Naive thymus-derived CD4-positive, alpha-beta T cell (primary cell): ENCODE data around the gene KDM4B. TPM values are rescaled to one million over a fixed set of nuclear protein-coding genes. Genes with fewer than 3 reads are reported as not detected.
A peak's percentile ranks its signal among the peaks of the same experiment; 100 is the strongest.

Experiments
- ATAC-seq: fragments of 150-1000 bp; cut with Tn5 transposase; 2 replicates; pipeline ENCODE4 v1.10.0; 2021; ENCODE audit warnings: mild to moderate bottlenecking, moderate library complexity
- CTCF ChIA-PET: fragments of 350-600 bp; sonication (Branson Sonifier 250); formaldehyde crosslinking; loops from one replicate; lab custom pipeline; 2021; ENCODE audit warnings: antibody characterized with exemption; lab: Charles Lee
- POLR2A ChIA-PET: fragments of 350-600 bp; sonication (Branson Sonifier 250); formaldehyde crosslinking; loops from one replicate; lab custom pipeline; 2021; ENCODE audit warnings: antibody characterized with exemption, inconsistent platforms; lab: Charles Lee
- DNase-seq, 9 donors: peaks; one replicate each; pipeline versions ENCODE4 v3.0.0 to v3.0.0-alpha.2; 2020 to 2022; ENCODE audit warnings: mixed read lengths in 1 of 9
- H3K27ac ChIP-seq: one replicate; pipeline ENCODE4 v1.7.0; 2013; ENCODE audit warnings: mild to moderate bottlenecking, low read depth, low read length, moderate library complexity
- H3K27me3 ChIP-seq, 2 donors: one replicate each; pipeline ENCODE4 v1.7.0; 2013; ENCODE audit warnings: low read length in 2 of 2, mild to moderate bottlenecking in 2 of 2, moderate library complexity in 2 of 2; ENCODE audit not compliant: control insufficient read depth in 2 of 2, insufficient read depth in 2 of 2
- H3K36me3 ChIP-seq, 3 experiments: 1 replicate in 2 of 3; 2 replicates in 1 of 3; pipeline ENCODE4 v1.7.0; 2013; ENCODE audit warnings: low read length in 3 of 3, mild to moderate bottlenecking in 3 of 3, moderate library complexity in 1 of 3; ENCODE audit not compliant: insufficient read depth in 3 of 3, control insufficient read depth in 2 of 3
- H3K4me1 ChIP-seq, 2 donors: one replicate each; pipeline ENCODE4 v1.7.0; 2013; ENCODE audit warnings: low read length in 2 of 2, mild to moderate bottlenecking in 2 of 2, moderate library complexity in 1 of 2; ENCODE audit not compliant: control insufficient read depth in 2 of 2, insufficient read depth in 2 of 2
- H3K4me3 ChIP-seq: 2 replicates; pipeline ENCODE4 v1.7.0; 2013; ENCODE audit warnings: mild to moderate bottlenecking, low read length
- H3K9me3 ChIP-seq, 3 experiments: 1 replicate in 2 of 3; 2 replicates in 1 of 3; pipeline ENCODE4 v1.7.0; 2013; ENCODE audit warnings: low read length in 3 of 3; ENCODE audit not compliant: control insufficient read depth in 2 of 3
- H3K27ac Mint-ChIP-seq, 9 donors: one replicate each; pipeline ENCODE4 v1.8.0; 2020 to 2022; ENCODE audit warnings: mixed read lengths in 9 of 9, mild to moderate bottlenecking in 8 of 9, moderate library complexity in 5 of 9, inconsistent platforms in 2 of 9
- H3K27me3 Mint-ChIP-seq, 5 donors: one replicate each; pipeline ENCODE4 v1.8.0; 2021 to 2022; ENCODE audit warnings: mixed read lengths in 5 of 5, mild to moderate bottlenecking in 1 of 5
- H3K36me3 Mint-ChIP-seq, 5 donors: one replicate each; pipeline ENCODE4 v1.8.0; 2020 to 2022; ENCODE audit warnings: mixed read lengths in 5 of 5, mild to moderate bottlenecking in 3 of 5, inconsistent platforms in 1 of 5
- H3K4me1 Mint-ChIP-seq, 7 donors: one replicate each; pipeline ENCODE4 v1.8.0; 2020 to 2022; ENCODE audit warnings: mixed read lengths in 7 of 7, mild to moderate bottlenecking in 3 of 7, inconsistent platforms in 1 of 7
- H3K4me3 Mint-ChIP-seq, 10 donors: one replicate each; pipeline ENCODE4 v1.8.0; 2020 to 2022; ENCODE audit warnings: mild to moderate bottlenecking in 10 of 10, mixed read lengths in 10 of 10, moderate library complexity in 6 of 10, inconsistent platforms in 2 of 10
- H3K9me3 Mint-ChIP-seq, 11 donors: one replicate each; pipeline ENCODE4 v1.8.0; 2020 to 2022; ENCODE audit warnings: mixed read lengths in 11 of 11, mild to moderate bottlenecking in 4 of 11, inconsistent platforms in 1 of 11, moderate library complexity in 1 of 11
- intact Hi-C, 2 donors: fragments of 100-400 bp; cut with micrococcal nuclease; formaldehyde crosslinking; loops; one replicate each; pipeline ENCODE4 v1.15.1; 2023
- polyA plus RNA-seq, 2 donors: library from polyadenylated mRNA; unstranded; fragments of 300-500 nt; fragmentation: Illumina TruSeq; gene quantifications; one replicate each; pipeline ENCODE4 v1.2.3, GENCODE V29; 2021
- total RNA-seq, 6 experiments: library from RNA in 5 of 6; stranded (reverse) in 5 of 6; gene quantifications; 1 replicate in 5 of 6; 2 replicates in 1 of 6; pipeline ENCODE4 v1.2.3 and lab custom pipeline; 2021 to 2026

The KDM4B gene
- total and polyA plus RNA-seq, 7 experiments from 2014 or later: 8.1 to 78.0 (median 46.7) TPM

GRCh38 chr19:5017235-5017634 lies 48.3 kb downstream of the KDM4B start:
- Mint-ChIP-seq H3K27me3 (no peaks in the 10 kb centered on the region), H3K36me3 (peaks cover 0 to 4% (median 0%) of the 10 kb centered on the region in 5 donors), H3K4me3 (no peak overlapping the region), H3K27ac (no peak overlapping the region), H3K4me1 (peaks cover 0 to 7% (median 0%) of the 10 kb centered on the region in 7 donors), H3K9me3 (no peaks in the 10 kb centered on the region)
- POLR2A ChIA-PET: no interaction called here
- ATAC-seq (no peak), DNase-seq (no peak)
- CTCF ChIA-PET: interaction anchor here (0.6 to 1.0 kb wide), 3 partner anchors 13 to 208 kb away, joined by 3 to 4 read pairs (median 3); no protein-coding TSS in a partner anchor
- Histone ChIP-seq H3K27ac (no peak overlapping the region), H3K4me3 (no peak overlapping the region), H3K27me3 (no peaks in the 10 kb centered on the region), H3K9me3 (no peaks in the 10 kb centered on the region), H3K36me3 (peaks cover 0 to 32% (median 0%) of the 10 kb centered on the region in 3 experiments), H3K4me1 (no peaks in the 10 kb centered on the region)
- intact Hi-C loops: no loop called here

DNA sequence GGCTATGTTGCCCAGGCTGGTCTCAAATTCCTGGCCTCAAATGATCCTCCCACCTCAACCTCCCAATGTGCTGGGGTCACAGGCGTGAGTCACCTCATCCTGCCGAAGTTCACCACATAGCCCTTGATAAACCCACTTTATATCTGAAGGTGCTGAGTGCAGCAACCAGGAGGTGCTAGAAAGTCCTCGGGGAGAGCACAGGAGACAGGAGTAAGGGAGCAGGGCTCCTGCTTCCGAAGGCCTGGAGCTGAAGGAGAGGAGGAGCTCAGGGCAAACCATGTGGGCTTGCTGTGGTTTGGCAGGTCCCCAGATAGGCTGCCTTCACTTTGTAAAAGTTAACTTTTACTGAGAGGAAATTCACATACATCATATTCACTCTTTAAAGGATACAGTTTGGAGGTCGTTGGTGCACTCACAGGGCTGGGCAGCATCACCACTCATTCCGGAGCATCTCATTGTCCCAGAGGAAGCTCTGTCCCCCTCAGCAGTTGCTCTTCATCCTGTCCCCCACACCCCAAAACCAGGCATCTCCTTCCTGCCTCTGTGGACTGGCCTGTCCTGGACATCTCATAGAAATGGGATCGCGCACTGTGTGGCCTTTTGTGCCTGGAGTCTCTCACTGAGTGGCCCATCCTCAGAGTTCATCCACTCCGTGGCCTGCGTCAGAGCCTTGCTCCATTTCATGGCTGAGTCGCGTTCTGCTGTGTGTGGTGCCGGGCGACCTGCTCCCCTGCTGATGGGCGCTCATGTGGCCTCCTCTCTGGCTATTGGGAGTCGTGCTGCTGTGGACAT lies 49.5 kb downstream of the KDM4B start:
- no peaks in the 10 kb centered on the region for H3K9me3 Mint-ChIP-seq
- Histone ChIP-seq H3K4me3 (no peak overlapping the region), H3K36me3 (peaks cover 0 to 35% (median 0%) of the 10 kb centered on the region in 3 experiments), H3K27me3 (no peaks in the 10 kb centered on the region), H3K9me3 (no peaks in the 10 kb centered on the region), H3K4me1 (no peaks in the 10 kb centered on the region), H3K27ac (no peak overlapping the region)
- H3K27me3 Mint-ChIP-seq: no peaks in the 10 kb centered on the region
- ATAC-seq: no peak
- POLR2A ChIA-PET: no interaction called here
- CTCF ChIA-PET: interaction anchor here (1.0 kb wide), 1 partner anchor 209 kb away, joined by 4 read pairs; no protein-coding TSS in a partner anchor
- DNase-seq: no peak
- H3K4me1 Mint-ChIP-seq: peaks cover 0 to 8% (median 4%) of the 10 kb centered on the region in 7 donors
- peaks cover 0 to 4% (median 0%) of the 10 kb centered on the region in 5 donors for H3K36me3 Mint-ChIP-seq
- H3K27ac Mint-ChIP-seq: peak overlapping the region in 1 of 9 donors; percentile 13
- intact Hi-C loops: no loop called here
- H3K4me3 Mint-ChIP-seq: no peak overlapping the region

- POLR2A ChIA-PET: interaction anchor here (0.6 kb wide), 1 partner anchor 16 kb away, joined by 3 read pairs; no protein-coding TSS in a partner anchor
- intact Hi-C loops: no loop called here
- H3K27ac Mint-ChIP-seq: no peak overlapping the region
- Histone ChIP-seq H3K36me3 (peaks cover 0 to 35% (median 0%) of the 10 kb centered on the region in 3 experiments), H3K27ac (no peak overlapping the region), H3K4me3 (no peak overlapping the region), H3K9me3 (no peaks in the 10 kb centered on the region), H3K4me1 (no peaks in the 10 kb centered on the region), H3K27me3 (no peaks in the 10 kb centered on the region)
- CTCF ChIA-PET: no interaction called here
- peaks cover 0 to 8% (median 4%) of the 10 kb centered on the region in 7 donors for H3K4me1 Mint-ChIP-seq
- H3K9me3 Mint-ChIP-seq: no peaks in the 10 kb centered on the region
- DNase-seq (no peak), ATAC-seq (no peak)
- no peak overlapping the region for H3K4me3 Mint-ChIP-seq
- no peaks in the 10 kb centered on the region for H3K27me3 Mint-ChIP-seq
- peaks cover 0 to 4% (median 0%) of the 10 kb centered on the region in 5 donors for H3K36me3 Mint-ChIP-seq
Observed at GRCh38 chr19:5020368-5020767, 51.5 kb downstream of the KDM4B start.

- POLR2A ChIA-PET: no interaction called here
- no peak for DNase-seq
- ATAC-seq: no peak
Observed at GRCh38 chr19:5021046-5021445, 52.1 kb downstream of the KDM4B start.

DNA sequence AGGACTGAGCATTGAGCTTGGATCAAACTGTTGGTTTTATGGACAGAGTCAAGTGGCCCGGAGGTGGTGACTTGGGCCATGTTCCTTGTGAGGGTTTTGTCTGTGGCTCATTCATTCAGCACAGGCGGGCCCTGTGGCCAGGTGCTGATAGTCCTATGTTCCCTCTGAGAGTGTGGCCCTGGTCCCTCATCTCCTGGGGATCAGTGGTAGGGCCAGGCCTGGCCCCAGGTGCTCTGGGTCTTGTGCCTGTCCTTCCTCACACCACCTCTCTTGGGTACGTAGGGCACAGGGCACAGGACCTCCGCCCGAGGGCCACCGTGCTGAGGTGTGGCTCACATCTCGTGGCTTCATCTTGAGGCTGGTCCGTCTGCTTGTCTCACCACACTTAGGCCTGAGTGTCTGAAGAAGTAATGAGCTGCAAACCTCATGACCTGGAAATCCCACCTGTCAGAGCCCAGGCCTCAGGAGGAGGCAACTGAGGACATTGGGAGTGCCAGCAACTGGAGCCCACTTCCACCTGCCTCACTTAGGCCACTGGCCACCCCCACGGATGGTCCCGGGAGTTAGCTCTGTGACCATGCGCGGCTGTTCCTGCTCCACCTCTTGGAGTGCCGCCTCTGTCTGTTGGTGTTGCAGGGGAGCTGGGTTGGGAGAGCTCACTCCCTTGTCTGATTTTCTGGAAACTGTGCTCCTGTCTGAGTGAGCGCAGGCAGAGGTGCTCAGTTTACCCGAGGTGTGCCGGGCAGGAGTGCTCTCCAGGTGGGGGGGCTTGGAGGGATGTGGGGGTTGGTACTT lies 53.4 kb downstream of the KDM4B start:
- Mint-ChIP-seq H3K27ac (no peak overlapping the region), H3K9me3 (no peaks in the 10 kb centered on the region)
- ATAC-seq: no peak

More at GRCh38 chr19:5021046-5021445, 52.1 kb downstream of the KDM4B start:
- Histone ChIP-seq H3K9me3 (no peaks in the 10 kb centered on the region), H3K27ac (no peak overlapping the region), H3K4me3 (no peak overlapping the region), H3K4me1 (no peaks in the 10 kb centered on the region), H3K36me3 (peaks cover 0 to 30% (median 0%) of the 10 kb centered on the region in 3 experiments), H3K27me3 (no peaks in the 10 kb centered on the region)
- Mint-ChIP-seq H3K27ac (peak overlapping the region in 1 of 9 donors; percentile 62), H3K4me1 (peaks cover 0 to 10% (median 4%) of the 10 kb centered on the region in 7 donors), H3K27me3 (no peaks in the 10 kb centered on the region), H3K36me3 (peaks cover 0 to 4% (median 0%) of the 10 kb centered on the region in 5 donors), H3K4me3 (no peak overlapping the region), H3K9me3 (no peaks in the 10 kb centered on the region)
- intact Hi-C loops: no loop called here
- CTCF ChIA-PET: no interaction called here

DNA sequence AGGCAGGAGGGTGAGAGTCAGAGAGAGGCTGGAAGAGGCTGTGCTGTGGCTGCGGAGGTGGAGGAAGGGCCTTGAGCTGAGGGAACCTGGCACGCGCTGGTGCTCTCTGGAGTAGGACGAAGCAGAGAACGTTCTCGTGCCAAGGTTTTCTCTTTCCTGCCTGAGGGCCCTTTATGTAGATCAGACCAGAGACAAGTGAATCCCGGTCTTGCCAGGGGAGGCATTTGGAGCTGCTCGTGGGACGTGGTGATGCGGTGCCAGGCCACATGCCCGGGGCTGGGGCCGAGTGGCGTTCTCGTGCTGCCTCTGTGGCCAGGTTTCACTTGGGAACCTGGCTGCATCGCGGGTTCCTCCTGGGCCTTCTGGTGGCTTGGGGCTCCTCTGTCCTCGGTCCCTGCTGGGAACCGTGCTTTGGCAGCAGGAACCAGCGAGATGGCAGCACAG lies 54.2 kb downstream of the KDM4B start:
- no peaks in the 10 kb centered on the region for H3K9me3 ChIP-seq
- DNase-seq: no peak
- Mint-ChIP-seq H3K4me1 (peaks cover 0 to 10% (median 4%) of the 10 kb centered on the region in 7 donors), H3K4me3 (no peak overlapping the region), H3K27ac (peak overlapping the region in 1 of 9 donors; percentile 21), H3K36me3 (peaks cover 0 to 4% (median 0%) of the 10 kb centered on the region in 5 donors), H3K27me3 (no peaks in the 10 kb centered on the region), H3K9me3 (no peaks in the 10 kb centered on the region)
- peaks cover 0 to 14% (median 0%) of the 10 kb centered on the region in 3 experiments for H3K36me3 ChIP-seq
- H3K4me3 ChIP-seq: no peak overlapping the region
- no peaks in the 10 kb centered on the region for H3K27me3 ChIP-seq
- CTCF ChIA-PET: interaction anchor here (0.6 to 1.1 kb wide), 3 partner anchors 8 to 471 kb away, joined by 3 to 4 read pairs (median 4); no protein-coding TSS in a partner anchor
- no peak overlapping the region for H3K27ac ChIP-seq
- ATAC-seq: no peak
- POLR2A ChIA-PET: no interaction called here
- intact Hi-C loops: no loop called here
- no peaks in the 10 kb centered on the region for H3K4me1 ChIP-seq

More for the DNA sequence above, 53.4 kb downstream of the KDM4B start:
- Histone ChIP-seq H3K9me3 (no peaks in the 10 kb centered on the region), H3K27ac (no peak overlapping the region), H3K36me3 (peaks cover 0 to 18% (median 0%) of the 10 kb centered on the region in 3 experiments), H3K4me3 (no peak overlapping the region), H3K4me1 (no peaks in the 10 kb centered on the region), H3K27me3 (no peaks in the 10 kb centered on the region)
- Mint-ChIP-seq H3K27me3 (no peaks in the 10 kb centered on the region), H3K4me1 (peaks cover 0 to 11% (median 4%) of the 10 kb centered on the region in 7 donors), H3K36me3 (peaks cover 0 to 4% (median 0%) of the 10 kb centered on the region in 5 donors), H3K4me3 (no peak overlapping the region)
- ChIA-PET CTCF (interaction anchor here (0.6 to 1.1 kb wide), 3 partner anchors 9 to 472 kb away, joined by 3 to 4 read pairs (median 4); no protein-coding TSS in a partner anchor), POLR2A (no interaction called here)
- intact Hi-C loops: no loop called here
- DNase-seq: no peak
